Measurements from ENCODE around the gene DPEP2NB.
"Not testable (repeated sequence)": the region's sequence is repeated elsewhere in the genome, so short reads cannot be mapped to it uniquely, and the experiment has no call there.

Gene DPEP2NB

GRCh38 chr16:68019167-68019680 lies 3.5 kb upstream of the DPEP2NB start:
- in situ Hi-C loops (cut with MboI; ENCODE audit: low sequenced_read_pairs), result no loop called here

- in situ Hi-C loops (cut with MboI; ENCODE audit: low sequenced_read_pairs), result no loop called here
These were observed 2.3 kb downstream of the DPEP2NB start for GRCh38 chr16:68013440-68013839.

GRCh38 chr16:68009872-68010271 lies 5.8 kb downstream of the DPEP2NB start:
- in situ Hi-C loops (cut with MboI; ENCODE audit: low sequenced_read_pairs), result not testable (repeated sequence)

DNA sequence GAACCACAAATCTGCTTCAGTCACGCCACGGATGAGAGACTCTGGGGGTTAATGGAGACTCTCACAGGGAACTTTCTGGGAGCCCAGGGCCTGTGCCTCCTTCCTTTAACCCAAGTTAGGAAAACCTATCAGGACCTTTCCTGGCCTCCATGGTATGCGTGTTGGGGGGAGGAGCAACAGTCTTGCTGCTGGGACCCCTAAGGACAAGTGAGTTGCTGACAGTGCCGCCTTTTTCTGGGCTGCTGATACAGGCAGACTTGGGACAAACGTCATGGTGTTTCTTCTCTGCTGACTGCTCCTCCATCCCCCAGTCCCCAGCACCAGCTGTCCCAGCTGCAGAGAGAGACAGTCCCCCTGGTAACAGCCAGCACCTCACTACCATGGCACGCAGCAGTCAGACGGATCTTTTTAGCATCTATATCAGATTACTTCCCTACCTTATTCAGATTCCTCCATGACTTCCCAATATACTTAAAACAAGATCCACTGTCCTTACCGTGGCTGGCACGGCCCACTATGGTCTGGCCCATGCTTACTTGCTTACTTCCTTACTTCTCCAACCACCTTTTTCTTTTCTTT lies 6.5 kb downstream of the DPEP2NB start:
- in situ Hi-C loops (cut with MboI; ENCODE audit: low sequenced_read_pairs), result no loop called here

GRCh38 chr16:68005786-68006286 lies 9.9 kb downstream of the DPEP2NB start:
- in situ Hi-C loops (cut with MboI; ENCODE audit: low sequenced_read_pairs), result no loop called here

DNA sequence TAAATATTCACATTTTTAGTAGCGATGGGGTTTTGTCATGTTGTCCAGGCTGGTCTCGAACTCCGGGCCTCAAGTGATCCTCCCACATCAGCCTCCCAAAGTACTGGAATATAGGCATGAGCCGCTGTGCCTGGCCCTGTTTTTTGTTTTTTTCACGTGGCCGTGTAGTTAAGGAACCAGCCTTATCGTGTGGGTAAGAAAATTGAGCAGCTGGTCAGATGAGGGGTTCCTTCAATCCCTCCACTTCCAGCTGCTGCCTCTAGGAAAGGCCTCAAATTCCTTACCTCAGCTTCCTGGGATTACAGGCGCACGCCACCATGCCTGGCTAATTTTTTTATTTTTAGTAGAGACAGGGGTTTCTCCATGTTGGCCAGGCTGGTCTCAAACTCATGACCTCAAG lies 10.5 kb downstream of the DPEP2NB start:
- in situ Hi-C loops (cut with MboI; ENCODE audit: low sequenced_read_pairs), result no loop called here

- in situ Hi-C loops (cut with MboI; ENCODE audit: low sequenced_read_pairs), result no loop called here
These were observed 12.7 kb downstream of the DPEP2NB start for GRCh38 chr16:68003031-68003430.

DNA sequence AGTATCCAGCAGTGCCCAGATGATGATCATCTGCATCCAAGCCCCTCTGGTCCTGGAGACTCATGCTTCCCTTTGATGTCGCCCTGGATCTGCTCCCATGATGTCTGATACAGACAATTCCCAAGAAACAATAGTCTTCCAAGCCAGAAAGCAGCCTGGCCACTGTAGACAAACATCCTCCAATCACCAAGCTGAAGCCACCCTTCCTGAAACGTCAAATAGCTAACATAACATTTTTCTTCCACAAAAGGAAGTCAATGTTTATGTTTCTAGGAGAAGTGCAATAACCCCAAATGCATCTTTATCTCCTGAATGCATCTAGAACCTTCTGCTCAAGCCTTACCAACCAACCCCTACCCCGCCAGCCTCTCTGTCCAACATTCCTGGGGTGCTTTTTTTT lies 15.3 kb downstream of the DPEP2NB start:
- in situ Hi-C loops (cut with MboI; ENCODE audit: low sequenced_read_pairs), result no loop called here

DNA sequence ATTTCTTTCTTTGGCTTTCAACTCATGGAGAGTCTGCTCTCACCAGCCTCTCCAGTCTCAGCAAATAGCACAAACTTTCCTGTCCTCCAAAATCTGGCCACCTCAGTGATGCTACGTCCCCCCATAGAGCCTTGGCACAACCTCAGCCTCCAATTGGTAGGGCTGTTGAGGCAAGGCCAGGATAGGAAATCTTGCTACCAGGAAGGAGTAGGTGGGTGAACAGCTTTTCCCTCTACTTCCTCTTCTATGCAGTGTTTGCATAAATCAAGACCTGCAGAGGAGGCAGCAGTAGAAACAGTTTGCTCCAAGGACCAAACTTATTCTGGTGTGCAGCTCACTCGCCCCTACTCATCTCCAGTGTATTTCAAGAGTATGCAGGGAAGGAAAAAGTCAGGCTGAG lies 15.7 kb downstream of the DPEP2NB start:
- in situ Hi-C loops (cut with MboI; ENCODE audit: low sequenced_read_pairs), result no loop called here

DNA sequence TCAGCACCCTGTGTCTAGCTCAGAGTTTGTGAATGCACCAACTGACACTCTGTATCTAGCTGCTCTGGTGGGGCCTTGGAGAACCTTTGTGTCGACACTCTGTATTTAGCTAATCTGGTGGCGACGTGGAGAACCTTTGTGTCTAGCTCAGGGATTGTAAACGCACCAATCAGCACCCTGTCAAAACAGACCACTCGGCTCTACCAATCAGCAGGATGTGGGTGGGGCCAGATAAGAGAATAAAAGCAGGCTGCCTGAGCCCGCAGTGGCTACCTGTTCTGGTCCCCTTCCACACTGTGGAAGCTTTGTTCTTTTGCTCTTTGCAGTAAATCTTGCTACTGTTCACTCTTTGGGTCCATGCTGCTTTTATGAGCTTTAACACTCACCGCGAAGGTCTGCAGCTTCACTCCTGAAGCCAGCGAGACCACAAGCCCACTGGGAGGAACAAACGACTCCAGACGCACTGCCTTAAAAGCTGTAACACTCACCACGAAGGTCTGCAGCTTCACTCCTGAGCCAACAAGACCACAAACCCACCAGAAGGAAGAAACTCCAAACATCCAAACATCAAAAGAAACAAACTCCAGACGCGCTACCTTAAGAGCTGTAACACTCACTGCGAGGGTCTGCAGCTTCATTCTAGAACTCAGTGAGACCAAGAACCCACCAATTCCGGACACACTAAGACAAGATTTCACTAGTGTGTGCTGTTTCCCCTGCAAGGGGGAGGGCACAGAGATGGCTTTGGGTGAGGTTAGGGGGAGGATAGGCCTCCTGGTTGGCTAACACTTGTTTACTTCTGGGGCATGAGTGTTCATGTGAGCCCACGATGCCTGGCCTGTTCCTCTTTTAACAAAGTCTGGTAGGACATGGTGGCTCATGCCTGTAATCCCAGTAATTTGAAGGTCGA lies 16.7 kb downstream of the DPEP2NB start, which contains the start of gene DPEP2:
Gene DPEP2, minus strand, starts transcription at position 706 of the 910 bp plus-strand sequence. CDS start 6,272 bp downstream, outside the sequence.
- in situ Hi-C loops (cut with MboI; ENCODE audit: low sequenced_read_pairs), result not testable (repeated sequence)

DNA sequence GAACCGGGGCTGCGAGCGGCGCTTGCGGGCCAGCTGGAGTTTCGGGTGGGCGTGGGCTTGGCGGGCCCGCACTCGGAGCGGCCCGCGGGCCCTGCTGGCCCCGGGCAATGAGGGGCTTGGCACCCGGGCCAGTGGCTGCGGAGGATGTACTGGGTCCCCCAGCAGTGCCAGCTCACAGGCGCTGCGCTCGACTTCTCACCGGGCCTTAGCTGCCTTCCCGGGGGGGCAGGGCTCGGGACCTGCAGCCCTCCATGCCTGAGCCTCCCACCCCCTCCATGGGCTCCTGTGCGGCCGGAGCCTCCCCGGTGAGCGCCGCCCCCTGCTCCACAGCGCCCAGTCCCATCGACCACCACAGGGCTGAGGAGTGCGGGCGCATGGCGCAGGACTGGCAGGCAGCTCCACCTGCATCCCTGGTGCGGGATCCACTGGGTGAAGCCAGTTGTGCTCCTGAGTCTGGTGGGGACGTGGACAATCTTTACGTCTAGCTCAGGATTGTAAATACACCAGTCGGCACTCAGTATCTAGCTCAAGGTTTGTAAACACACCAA lies 17.4 kb downstream of the DPEP2NB start:
- in situ Hi-C loops (cut with MboI; ENCODE audit: low sequenced_read_pairs), result not testable (repeated sequence)

DNA sequence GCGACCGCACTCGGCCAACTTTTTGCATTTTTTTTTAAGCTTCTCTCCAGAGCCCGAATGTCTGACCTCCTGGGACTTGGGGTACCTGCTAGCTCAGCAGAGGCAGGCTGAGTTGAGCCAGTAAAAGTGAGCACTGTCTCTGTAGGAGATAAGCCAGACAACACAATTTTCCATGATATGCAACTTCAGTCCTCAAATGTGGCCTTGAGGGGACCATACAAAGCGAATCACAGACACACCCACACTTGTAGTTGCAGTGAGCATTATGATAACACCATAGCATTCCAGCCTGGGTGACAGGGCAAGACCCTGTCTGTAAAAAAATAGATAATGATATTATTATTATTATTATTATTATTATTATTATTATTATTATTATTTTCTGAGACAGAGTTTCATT lies 19.0 kb downstream of the DPEP2NB start:
- in situ Hi-C loops (cut with MboI; ENCODE audit: low sequenced_read_pairs), result no loop called here

DNA sequence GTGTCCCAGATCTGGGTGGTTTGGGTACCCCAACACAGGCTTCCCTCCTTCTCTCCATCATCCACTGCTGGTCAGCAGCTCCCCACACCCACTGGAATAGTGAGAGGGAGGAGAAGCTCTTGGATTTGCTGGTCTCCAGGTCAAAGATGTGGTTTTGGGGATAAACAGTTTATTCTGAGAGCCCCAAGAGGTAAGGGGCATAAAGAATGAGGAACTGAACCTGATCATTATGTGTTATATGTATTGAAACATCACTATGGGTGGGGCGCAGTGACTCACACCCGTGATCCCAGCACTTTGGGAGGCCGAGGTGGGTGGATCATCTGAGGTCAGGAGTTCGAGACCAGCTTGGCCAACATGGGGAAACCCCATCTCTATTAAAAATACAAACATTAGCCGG lies 20.3 kb downstream of the DPEP2NB start:
- in situ Hi-C loops (cut with MboI; ENCODE audit: low sequenced_read_pairs), result no loop called here

DNA sequence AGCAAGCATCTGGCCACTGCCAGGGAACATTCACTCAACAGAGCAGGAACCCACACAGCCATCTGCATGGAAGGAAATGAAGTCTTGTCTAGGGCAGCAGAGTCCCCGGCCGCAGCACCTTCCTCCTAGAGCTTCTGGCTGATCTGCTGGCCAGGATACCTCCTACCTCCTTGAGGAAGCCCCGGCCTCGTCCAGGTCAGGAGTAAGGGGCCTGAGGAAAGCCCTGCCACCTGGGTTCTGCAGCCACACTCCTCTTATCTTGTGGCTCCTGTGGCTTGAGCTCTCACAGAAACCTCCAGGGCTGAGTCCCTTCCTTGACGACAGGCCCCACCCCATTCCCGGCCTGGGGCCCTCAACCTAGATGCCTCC lies 21.7 kb downstream of the DPEP2NB start:
- in situ Hi-C loops (cut with MboI; ENCODE audit: low sequenced_read_pairs), result loop anchor here (5.0 kb wide), 1 partner anchor 43 kb away; no protein-coding TSS in a partner anchor

DNA sequence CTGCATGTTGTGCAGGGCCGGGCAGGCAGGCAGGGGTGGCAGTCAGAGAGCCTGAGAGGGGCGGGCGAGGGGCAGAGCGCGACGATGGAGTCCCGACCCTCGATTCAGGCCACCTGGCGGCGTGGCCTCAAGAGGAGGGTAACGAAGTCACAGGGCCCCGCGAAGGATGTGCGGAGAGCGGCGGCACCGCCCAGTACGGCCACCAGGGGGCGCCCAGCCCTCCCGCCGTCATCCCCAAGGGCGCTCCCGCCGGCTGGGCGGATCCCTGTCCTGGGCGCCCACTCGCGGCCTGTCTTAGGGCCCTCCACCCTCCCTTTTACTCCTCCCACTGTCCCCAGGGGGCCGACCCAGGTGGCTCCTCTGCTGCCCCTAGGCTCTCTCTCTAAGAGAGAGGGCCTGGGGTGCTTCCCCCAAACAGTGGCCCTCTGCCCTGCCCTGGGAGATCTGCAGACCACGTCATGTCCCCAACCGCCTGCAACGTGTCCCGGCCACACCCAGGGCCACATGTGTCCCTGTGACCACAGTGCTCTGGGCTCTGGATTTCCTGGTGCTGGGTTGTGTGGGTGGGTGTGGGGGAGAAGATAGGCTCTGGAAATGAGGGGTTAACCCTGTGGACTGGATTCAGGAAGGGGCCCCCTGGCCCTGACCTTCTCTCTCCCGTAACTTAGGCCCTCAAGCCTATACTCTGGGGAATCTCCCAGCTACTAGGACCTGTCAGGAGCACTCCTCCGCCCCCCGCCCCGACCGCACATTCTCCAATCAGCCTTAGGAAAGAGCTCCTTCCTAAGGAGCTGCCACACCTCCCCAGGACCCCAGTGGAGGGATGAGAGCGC lies 22.3 kb downstream of the DPEP2NB start:
- in situ Hi-C loops (cut with MboI; ENCODE audit: low sequenced_read_pairs), result loop anchor here (5.0 kb wide), 1 partner anchor 44 kb away; no protein-coding TSS in a partner anchor

DNA sequence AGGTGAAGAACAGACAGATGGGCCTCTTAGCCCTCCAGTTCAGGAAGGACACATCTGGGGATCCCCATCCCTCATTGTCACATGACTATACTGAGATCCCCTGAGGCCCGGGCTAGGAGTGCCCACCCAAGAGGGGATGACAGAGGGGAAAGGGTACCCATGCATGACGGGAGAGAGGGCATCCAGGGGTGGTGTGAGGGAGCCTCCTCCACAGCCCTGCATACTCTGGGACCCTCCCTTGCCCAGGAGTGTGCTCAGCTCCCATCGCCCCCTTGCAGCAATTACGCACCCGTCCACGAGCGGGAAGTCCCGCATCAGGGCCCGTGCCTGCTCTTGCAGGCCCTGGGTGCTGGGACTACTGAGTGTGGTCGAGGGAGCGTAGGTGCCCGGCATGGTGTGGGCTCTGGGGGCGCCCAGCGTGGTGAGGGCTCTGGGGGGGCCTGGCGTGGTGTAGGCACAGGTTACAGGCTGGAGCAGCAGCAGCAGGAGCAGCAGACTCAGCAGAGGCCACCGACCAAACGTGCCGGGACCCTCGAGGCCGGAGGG lies 23.0 kb downstream of the DPEP2NB start:
- in situ Hi-C loops (cut with MboI; ENCODE audit: low sequenced_read_pairs), result loop anchor here (5.0 kb wide), 1 partner anchor 45 kb away; no protein-coding TSS in a partner anchor

DNA sequence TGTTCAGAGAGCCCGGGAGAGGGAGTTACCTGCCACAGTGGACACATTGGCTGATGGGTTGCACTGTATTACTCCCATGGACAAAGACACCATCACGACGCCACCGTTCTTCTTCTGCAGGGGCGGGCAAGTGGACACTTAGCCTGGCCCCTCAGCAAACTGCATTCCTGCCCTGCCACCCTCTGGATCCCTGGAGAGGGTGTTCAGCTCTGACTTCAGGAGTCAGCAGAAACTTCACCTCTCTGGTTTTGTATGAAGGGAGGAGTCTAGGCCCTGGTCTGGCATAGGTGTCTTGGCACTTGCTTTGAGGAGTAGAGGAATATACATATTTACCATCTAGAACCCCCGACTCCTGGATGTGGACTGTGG lies 25.7 kb downstream of the DPEP2NB start:
- in situ Hi-C loops (cut with MboI; ENCODE audit: low sequenced_read_pairs), result loop anchor here (5.0 kb wide), 1 partner anchor 47 kb away; no protein-coding TSS in a partner anchor

DNA sequence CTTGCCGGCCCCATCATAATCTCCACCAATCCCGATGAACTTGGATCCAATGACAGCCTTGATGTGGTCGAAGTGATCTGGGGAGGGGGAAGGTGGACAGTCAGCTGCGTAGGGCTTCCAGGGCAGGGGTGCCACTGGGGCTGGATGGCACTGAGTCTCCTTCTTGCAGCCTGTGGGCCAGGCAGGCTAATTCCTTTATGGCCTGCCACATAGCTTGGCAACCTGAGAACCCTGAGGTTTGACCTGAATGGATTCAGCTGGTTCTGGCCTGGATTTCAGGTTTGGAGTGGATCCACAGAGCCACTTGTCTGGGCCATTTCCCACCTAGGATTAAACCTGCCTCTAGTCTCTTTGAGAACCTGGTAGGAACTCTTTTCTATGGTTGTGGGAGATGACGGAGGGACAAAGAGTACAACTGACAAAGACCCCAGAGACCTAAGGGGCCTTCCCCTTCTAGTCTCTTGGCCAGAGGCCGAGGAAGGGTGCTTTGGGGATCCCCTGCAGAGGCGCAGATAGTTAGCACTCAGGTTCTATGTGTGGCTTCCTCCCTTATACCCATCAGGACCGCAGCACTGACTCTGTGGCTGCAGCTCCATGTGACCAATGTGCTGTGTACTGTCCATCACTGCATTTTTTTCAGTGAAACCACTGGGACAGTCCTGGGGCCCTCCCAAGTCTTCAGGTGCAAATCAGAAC lies 26.2 kb downstream of the DPEP2NB start:
- in situ Hi-C loops (cut with MboI; ENCODE audit: low sequenced_read_pairs), result loop anchor here (5.0 kb wide), 1 partner anchor 48 kb away; no protein-coding TSS in a partner anchor

GRCh38 chr16:67988675-67989074 lies 27.0 kb downstream of the DPEP2NB start:
- in situ Hi-C loops (cut with MboI; ENCODE audit: low sequenced_read_pairs), result no loop called here
